ENCODE measurements around the gene ASTN1. TPM values are rescaled to one million over a fixed set of nuclear protein-coding genes. Genes with fewer than 3 reads are reported as not detected.

The ASTN1 gene
- total RNA-seq, 2 donors from 2014 or later = not detected

- no peak overlapping the region for H3K27ac Mint-ChIP-seq
- H3K4me1 Mint-ChIP-seq = no peaks in the 10 kb centered on the region
These were observed 45.2 kb downstream of the ASTN1 start for GRCh38 chr1:177119311-177119710.

GRCh38 chr1:177118901-177119300 lies 45.6 kb downstream of the ASTN1 start:
- no peaks in the 10 kb centered on the region for H3K9me3 ChIP-seq (ENCODE audit: control insufficient read depth, low read length, poor library complexity, severe bottlenecking)
- Mint-ChIP-seq H3K4me3 (no peak overlapping the region), H3K4me1 (no peaks in the 10 kb centered on the region), H3K36me3 (ENCODE audit: low read depth) (no peaks in the 10 kb centered on the region), H3K27me3 (no peaks in the 10 kb centered on the region), H3K27ac (no peak overlapping the region)
- no peak for ATAC-seq
- DNase-seq = no peak

More at GRCh38 chr1:177119311-177119710, 45.2 kb downstream of the ASTN1 start:
- no peak for ATAC-seq
- Mint-ChIP-seq H3K4me3 (no peak overlapping the region), H3K36me3 (ENCODE audit: low read depth) (no peaks in the 10 kb centered on the region), H3K27me3 (no peaks in the 10 kb centered on the region)
- H3K9me3 ChIP-seq (ENCODE audit: control insufficient read depth, low read length, poor library complexity, severe bottlenecking) = no peaks in the 10 kb centered on the region
- DNase-seq = no peak

GRCh38 chr1:177116941-177117340 lies 47.6 kb downstream of the ASTN1 start:
- H3K9me3 ChIP-seq (ENCODE audit: control insufficient read depth, low read length, poor library complexity, severe bottlenecking) = no peaks in the 10 kb centered on the region
- no peak overlapping the region for H3K4me3 Mint-ChIP-seq
- no peak for ATAC-seq
- H3K27ac Mint-ChIP-seq = no peak overlapping the region
- no peaks in the 10 kb centered on the region for H3K36me3 Mint-ChIP-seq (ENCODE audit: low read depth)
- DNase-seq = no peak
- H3K27me3 Mint-ChIP-seq = no peaks in the 10 kb centered on the region
- no peaks in the 10 kb centered on the region for H3K4me1 Mint-ChIP-seq

- Mint-ChIP-seq H3K27me3 (no peaks in the 10 kb centered on the region), H3K36me3 (ENCODE audit: low read depth) (no peaks in the 10 kb centered on the region), H3K4me1 (no peaks in the 10 kb centered on the region), H3K27ac (no peak overlapping the region), H3K4me3 (no peak overlapping the region)
- DNase-seq (no peak), ATAC-seq (no peak)
- H3K9me3 ChIP-seq (ENCODE audit: control insufficient read depth, low read length, poor library complexity, severe bottlenecking) = no peaks in the 10 kb centered on the region
These were observed 57.7 kb downstream of the ASTN1 start for GRCh38 chr1:177106614-177107365.

GRCh38 chr1:177106196-177106595 lies 58.3 kb downstream of the ASTN1 start:
- no peak for ATAC-seq
- H3K4me1 Mint-ChIP-seq = no peaks in the 10 kb centered on the region

GRCh38 chr1:177103005-177103852 lies 61.3 kb downstream of the ASTN1 start:
- H3K27ac Mint-ChIP-seq = no peak overlapping the region
- H3K36me3 Mint-ChIP-seq (ENCODE audit: low read depth) = no peaks in the 10 kb centered on the region
- no peak overlapping the region for H3K4me3 Mint-ChIP-seq
- H3K9me3 ChIP-seq (ENCODE audit: control insufficient read depth, low read length, poor library complexity, severe bottlenecking) = no peaks in the 10 kb centered on the region
- ATAC-seq = no peak
- no peak for DNase-seq
- no peaks in the 10 kb centered on the region for H3K4me1 Mint-ChIP-seq
- H3K27me3 Mint-ChIP-seq = no peaks in the 10 kb centered on the region

More at GRCh38 chr1:177106196-177106595, 58.3 kb downstream of the ASTN1 start:
- DNase-seq = no peak
- H3K27ac Mint-ChIP-seq = no peak overlapping the region
- H3K27me3 Mint-ChIP-seq = no peaks in the 10 kb centered on the region
- H3K36me3 Mint-ChIP-seq (ENCODE audit: low read depth) = no peaks in the 10 kb centered on the region
- no peak overlapping the region for H3K4me3 Mint-ChIP-seq
- H3K9me3 ChIP-seq (ENCODE audit: control insufficient read depth, low read length, poor library complexity, severe bottlenecking) = no peaks in the 10 kb centered on the region

GRCh38 chr1:177092001-177092400 lies 72.5 kb downstream of the ASTN1 start:
- ATAC-seq (no peak), DNase-seq (no peak)
- H3K9me3 ChIP-seq (ENCODE audit: control insufficient read depth, low read length, poor library complexity, severe bottlenecking) = no peaks in the 10 kb centered on the region
- H3K4me1 Mint-ChIP-seq = no peaks in the 10 kb centered on the region
- H3K27ac Mint-ChIP-seq = no peak overlapping the region
- no peak overlapping the region for H3K4me3 Mint-ChIP-seq
- no peaks in the 10 kb centered on the region for H3K27me3 Mint-ChIP-seq
- no peaks in the 10 kb centered on the region for H3K36me3 Mint-ChIP-seq (ENCODE audit: low read depth)

GRCh38 chr1:177091040-177091439 lies 73.5 kb downstream of the ASTN1 start:
- ATAC-seq (no peak), DNase-seq (no peak)
- no peak overlapping the region for H3K27ac Mint-ChIP-seq
- H3K36me3 Mint-ChIP-seq (ENCODE audit: low read depth) = no peaks in the 10 kb centered on the region
- H3K4me1 Mint-ChIP-seq = no peaks in the 10 kb centered on the region
- no peaks in the 10 kb centered on the region for H3K27me3 Mint-ChIP-seq
- no peaks in the 10 kb centered on the region for H3K9me3 ChIP-seq (ENCODE audit: control insufficient read depth, low read length, poor library complexity, severe bottlenecking)
- H3K4me3 Mint-ChIP-seq = no peak overlapping the region

- no peaks in the 10 kb centered on the region for H3K27me3 Mint-ChIP-seq
- DNase-seq (no peak), ATAC-seq (no peak)
- H3K27ac Mint-ChIP-seq = no peak overlapping the region
- no peaks in the 10 kb centered on the region for H3K4me1 Mint-ChIP-seq
- no peaks in the 10 kb centered on the region for H3K9me3 ChIP-seq (ENCODE audit: control insufficient read depth, low read length, poor library complexity, severe bottlenecking)
- no peak overlapping the region for H3K4me3 Mint-ChIP-seq
- no peaks in the 10 kb centered on the region for H3K36me3 Mint-ChIP-seq (ENCODE audit: low read depth)
These were observed 75.5 kb downstream of the ASTN1 start for GRCh38 chr1:177088966-177089365.

GRCh38 chr1:177082855-177083693 lies 81.4 kb downstream of the ASTN1 start:
- Mint-ChIP-seq H3K27me3 (no peaks in the 10 kb centered on the region), H3K4me3 (no peak overlapping the region), H3K27ac (no peak overlapping the region), H3K4me1 (no peaks in the 10 kb centered on the region), H3K36me3 (ENCODE audit: low read depth) (no peaks in the 10 kb centered on the region)
- ATAC-seq = no peak
- no peaks in the 10 kb centered on the region for H3K9me3 ChIP-seq (ENCODE audit: control insufficient read depth, low read length, poor library complexity, severe bottlenecking)
- DNase-seq = no peak

- H3K27me3 Mint-ChIP-seq = no peaks in the 10 kb centered on the region
- H3K27ac Mint-ChIP-seq = no peak overlapping the region
- no peaks in the 10 kb centered on the region for H3K9me3 ChIP-seq (ENCODE audit: control insufficient read depth, low read length, poor library complexity, severe bottlenecking)
- H3K4me1 Mint-ChIP-seq = no peaks in the 10 kb centered on the region
- H3K4me3 Mint-ChIP-seq = no peak overlapping the region
- DNase-seq (no peak), ATAC-seq (no peak)
- no peaks in the 10 kb centered on the region for H3K36me3 Mint-ChIP-seq (ENCODE audit: low read depth)
These were observed 83.9 kb downstream of the ASTN1 start for GRCh38 chr1:177080564-177080963.

- no peak for ATAC-seq
- Mint-ChIP-seq H3K4me3 (no peak overlapping the region), H3K4me1 (no peaks in the 10 kb centered on the region), H3K27ac (no peak overlapping the region), H3K36me3 (ENCODE audit: low read depth) (no peaks in the 10 kb centered on the region), H3K27me3 (no peaks in the 10 kb centered on the region)
- H3K9me3 ChIP-seq (ENCODE audit: control insufficient read depth, low read length, poor library complexity, severe bottlenecking) = no peaks in the 10 kb centered on the region
- no peak for DNase-seq
These were observed 86.6 kb downstream of the ASTN1 start for GRCh38 chr1:177077734-177078499.
